Activated CD8-positive, alpha-beta memory T cell treated with anti-CD3 and anti-CD28 coated beads for 4 hours (primary cell): Measurements from ENCODE around the gene APBB2.

Experiments
- DNase-seq, 2 donors: peaks; one replicate each; pipeline ENCODE4 v3.0.0-alpha.2; 2020; ENCODE audit warnings: low read depth in 2 of 2

Gene APBB2

DNA sequence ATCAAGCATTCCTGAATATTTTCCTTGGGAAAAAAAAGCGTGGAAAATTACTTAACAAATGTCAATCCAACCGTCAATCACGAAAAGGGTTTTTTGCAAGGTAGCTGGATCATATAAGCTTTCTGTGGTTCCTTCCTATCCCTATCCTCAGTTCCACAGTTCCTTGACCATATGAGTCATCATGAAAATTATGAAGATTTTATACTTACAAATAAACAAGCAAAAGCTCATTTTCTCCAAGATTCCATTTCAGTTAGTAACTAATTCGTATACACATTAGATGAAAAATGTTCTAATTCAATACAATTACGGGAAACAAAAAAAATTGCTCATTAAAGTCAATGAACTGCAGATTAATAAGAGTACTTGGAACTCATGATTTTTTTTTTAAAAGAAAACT lies 235.8 kb downstream of the APBB2 start:
- DNase-seq, result no peak

DNA sequence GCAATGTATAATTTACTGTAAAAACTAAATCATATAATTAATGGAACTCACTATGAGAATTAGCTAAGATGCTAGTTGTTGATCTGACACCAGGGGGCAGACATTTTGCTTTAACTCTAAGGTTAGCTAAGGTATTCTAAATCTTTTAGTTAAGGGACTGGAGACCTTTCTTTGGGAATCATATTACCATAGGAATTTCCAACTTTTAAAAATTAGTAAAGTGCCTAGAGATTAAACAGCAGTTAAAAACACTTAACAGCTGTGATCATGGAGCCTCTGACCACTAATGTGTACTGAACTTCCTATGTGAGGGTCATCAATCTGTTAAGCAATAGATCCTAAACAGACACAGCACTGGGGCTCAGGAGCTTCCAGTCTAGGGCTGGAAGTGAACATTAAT lies 238.0 kb downstream of the APBB2 start:
- DNase-seq, result no peak

DNA sequence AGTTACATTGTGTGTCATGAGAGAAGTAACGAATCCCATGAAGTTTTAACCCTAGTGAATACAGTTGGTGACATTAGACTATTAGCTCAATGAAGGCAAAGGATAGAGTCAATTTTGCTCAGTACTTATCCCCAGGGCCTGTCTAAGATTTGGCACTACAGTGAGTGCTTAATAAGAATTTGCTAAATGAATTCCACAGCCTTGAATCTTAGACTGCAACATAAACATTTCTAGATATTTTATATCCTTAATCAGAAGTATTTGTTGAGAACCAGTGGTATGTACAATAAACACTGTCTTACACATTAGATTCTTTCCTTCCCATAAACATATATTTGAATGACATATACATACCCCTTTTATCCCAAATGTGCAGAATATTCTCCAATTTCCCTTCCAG lies 241.6 kb downstream of the APBB2 start:
- DNase-seq, result no peak

- no peak for DNase-seq
These were observed 243.0 kb downstream of the APBB2 start for GRCh38 chr4:40971338-40971737.

DNA sequence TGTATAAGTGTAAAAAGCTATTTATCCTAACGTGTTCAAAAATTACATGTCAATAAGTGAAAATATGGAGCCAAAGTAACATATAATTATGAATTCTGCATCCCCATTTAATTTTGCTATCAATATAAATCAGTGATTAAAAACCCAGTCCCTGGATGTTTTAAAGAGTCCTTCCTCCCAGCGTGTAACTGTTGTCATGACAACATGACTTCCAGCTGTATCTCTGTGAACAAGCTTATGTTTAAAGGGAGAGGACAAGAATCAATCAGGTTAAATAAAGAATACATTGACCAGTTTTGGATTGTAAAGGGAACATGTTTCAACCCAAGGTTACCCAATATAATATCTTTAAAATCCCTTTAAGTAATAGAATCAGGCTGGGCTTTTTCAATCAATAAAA lies 244.8 kb downstream of the APBB2 start:
- no peak for DNase-seq

DNA sequence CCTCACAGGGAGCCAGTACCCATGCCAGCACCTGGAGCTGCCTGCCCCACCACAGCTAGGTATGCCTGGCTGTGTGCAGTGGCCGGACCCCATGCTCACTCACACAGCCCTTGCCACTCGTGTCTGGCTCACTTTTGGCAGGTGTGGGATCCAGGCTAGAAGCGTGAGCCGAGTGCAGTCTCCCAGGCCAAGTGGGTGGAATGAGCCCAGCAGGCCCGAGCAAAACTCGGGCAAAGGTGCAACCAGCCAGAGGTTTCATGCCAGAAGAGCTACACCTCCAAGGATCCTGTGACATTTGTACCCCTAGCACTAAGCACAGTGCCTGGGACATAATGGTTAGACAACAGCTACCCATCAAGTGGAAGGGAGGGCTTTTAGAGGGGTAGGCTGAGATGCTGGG lies 246.8 kb downstream of the APBB2 start:
- DNase-seq, result no peak

GRCh38 chr4:40966091-40966490 lies 248.3 kb downstream of the APBB2 start:
- DNase-seq, result no peak

- no peak for DNase-seq
These were observed 250.4 kb downstream of the APBB2 start for GRCh38 chr4:40963897-40964478.

GRCh38 chr4:40962551-40963180 lies 251.7 kb downstream of the APBB2 start:
- DNase-seq, result no peak

- no peak for DNase-seq
These were observed 253.4 kb downstream of the APBB2 start for GRCh38 chr4:40960941-40961340.

DNA sequence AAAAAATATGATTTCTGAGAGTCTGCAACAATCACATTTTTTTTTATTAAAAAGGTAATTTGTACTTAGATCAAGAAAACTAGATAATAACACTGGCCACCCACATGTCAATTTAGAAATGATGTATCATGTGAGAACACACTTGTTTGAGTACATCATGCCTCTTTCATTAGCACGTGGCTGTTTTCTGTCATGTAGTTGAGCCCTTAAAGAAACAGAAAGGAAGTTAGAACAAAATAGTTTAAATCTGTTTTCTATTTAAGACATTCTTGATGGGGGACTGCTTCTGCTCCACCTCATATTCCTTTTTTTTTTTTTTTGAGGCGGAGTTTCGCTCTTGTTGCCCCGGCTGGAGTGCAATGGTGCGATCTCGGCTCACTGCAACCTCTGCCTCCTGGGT lies 257.1 kb downstream of the APBB2 start:
- DNase-seq, result no peak

DNA sequence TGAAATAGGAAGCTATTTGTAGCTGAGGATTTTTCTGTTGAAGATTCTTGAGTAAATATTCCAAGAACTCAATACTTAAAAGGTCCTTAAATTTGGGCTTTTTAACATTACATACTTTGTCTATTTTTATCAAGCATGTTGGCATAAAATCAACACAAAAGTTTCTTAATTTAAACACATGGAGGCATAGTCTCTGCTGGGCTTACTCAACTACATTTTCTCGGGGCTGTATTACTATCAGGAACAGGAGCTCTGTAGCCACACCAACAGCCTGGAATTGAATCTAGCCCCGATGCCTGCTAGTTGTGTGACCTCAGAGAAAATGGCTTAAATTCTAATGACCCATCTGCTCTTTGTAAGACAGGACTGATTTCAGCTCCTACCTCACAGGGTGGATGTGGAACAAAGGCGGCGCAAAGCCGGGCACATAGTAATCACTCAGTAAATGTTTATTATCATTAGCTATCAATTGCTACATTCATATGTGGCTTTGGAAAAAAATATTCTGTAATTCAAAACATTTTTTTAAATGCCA lies 257.6 kb downstream of the APBB2 start:
- DNase-seq, result no peak

DNA sequence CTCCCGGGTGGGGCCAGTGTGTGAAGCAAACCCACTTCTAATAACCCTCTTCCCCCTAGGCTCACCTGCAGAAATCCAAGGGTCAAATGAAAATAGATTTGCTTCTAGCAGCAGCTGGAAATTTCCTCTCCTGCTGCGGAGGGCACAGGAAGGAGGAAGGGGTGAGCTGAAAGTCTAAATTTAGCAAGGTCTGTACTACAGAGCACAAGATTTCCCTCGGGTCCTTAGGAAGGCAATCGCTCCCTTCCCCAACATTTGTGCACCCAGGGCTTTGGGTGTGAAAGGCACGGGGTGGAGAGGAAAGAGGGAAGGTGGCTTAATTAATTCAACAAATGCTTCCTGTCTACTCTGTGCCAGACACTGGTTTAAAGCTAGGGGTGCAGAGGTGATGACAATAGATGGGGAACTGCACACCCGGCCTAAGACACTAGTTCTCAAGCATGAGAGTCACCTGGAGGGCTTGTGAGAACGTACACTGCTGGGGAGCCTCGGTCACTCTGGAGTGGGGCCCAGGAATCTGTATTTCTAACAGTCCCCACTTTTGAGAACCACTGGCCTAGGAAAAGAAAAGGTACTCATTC lies 260.2 kb downstream of the APBB2 start:
- no peak for DNase-seq

- DNase-seq, result no peak
These were observed 260.9 kb downstream of the APBB2 start for GRCh38 chr4:40953283-40954087.

- DNase-seq, result no peak
These were observed 261.7 kb downstream of the APBB2 start for GRCh38 chr4:40952672-40953071.

DNA sequence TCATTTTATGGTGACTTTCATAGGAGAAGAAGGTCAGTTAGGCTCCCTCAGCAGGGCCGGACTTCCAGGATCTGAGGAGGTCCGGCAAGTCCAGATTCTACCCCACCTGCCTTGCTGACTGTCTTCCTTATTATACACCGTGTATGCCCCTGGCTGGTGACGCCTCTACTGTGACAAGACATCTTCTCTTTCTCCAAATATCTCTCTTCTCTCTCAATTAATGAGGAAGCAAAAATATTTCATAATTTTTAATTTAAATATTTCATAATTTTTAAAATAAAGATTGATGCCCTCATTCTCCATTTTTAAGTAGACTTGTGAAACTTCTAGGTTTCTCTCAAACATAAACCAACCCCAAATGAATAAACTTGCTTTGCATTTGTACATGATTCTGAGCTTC lies 262.1 kb downstream of the APBB2 start:
- no peak for DNase-seq

GRCh38 chr4:40951026-40951425 lies 263.3 kb downstream of the APBB2 start:
- no peak for DNase-seq

DNA sequence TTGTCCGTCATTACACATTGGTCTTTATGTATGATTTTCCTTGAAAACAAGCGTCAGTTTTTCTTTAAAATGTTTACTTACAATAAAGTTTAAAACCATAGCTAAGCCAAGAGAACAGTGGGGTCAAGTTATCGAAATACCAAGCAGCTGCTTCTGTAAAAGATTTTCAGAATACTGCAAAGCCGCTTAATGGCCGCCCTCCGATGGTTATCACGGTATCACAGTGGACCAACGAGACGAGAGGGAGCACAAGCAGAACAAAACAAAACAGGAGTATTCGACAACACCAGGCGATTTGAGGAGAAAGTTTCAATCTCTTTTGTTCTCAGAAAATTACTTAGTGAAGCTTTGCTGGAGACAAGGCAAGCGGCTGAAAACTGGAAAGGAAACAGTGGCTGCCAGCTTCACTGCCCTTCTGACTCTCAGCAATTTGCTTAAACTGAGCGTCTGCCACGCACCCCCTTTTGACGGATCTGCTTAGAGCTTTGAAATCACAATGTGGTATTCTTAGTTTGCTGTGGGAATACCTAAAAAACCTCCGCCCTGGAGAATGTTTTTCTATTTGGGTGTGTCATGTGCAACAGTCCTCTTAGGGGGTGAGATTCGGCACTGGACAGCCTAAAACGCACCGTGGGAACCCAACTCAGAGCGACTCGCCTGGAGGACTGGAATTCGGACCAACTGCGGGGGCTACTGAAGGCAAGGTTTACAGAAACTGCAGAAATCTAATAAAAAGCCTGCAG lies 264.8 kb downstream of the APBB2 start:
- no peak for DNase-seq

DNA sequence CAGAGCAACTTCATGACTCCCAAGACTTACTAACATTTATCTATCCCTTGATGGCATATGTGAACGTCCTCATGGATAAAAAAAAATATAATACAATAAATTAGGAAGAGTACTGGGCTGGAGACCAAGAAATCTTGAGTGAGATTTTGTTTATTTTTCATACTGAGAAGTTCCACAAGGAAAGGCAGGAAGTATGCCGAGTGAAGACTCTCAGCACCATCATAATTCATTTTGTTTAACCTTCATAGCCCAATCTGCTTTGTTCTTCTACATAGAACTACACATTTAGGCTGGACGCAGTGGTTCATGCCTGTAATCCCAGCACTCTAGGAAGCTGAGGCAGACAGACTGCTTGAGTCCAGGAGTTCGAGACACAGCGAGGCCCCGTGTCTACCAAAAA lies 266.3 kb downstream of the APBB2 start:
- no peak for DNase-seq

DNA sequence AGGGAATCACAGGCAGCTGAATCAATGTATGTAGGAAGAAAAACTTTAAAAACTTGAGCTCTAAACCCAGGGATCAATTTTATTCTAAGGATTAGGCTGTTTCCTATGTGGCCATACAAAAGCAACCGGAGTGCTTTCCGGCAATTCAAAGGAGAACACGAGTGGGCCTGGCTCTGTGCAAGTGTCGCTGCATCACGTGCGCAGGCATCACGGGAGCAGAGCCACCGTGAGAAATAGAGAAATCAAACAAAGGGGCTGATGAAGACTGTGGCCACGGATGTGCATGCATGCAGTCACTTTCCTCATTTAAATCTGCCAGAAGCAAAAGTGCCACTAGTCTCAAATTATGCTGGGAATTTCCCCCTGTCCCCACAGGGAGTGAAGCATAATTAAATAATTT lies 267.7 kb downstream of the APBB2 start:
- no peak for DNase-seq

GRCh38 chr4:40940756-40941155 lies 273.6 kb downstream of the APBB2 start:
- DNase-seq, result no peak

GRCh38 chr4:40940317-40940741 lies 274.0 kb downstream of the APBB2 start:
- no peak for DNase-seq
